ENCODE data around the gene RHBDL1. TPM values are rescaled to one million over a fixed set of nuclear protein-coding genes. Genes with fewer than 3 reads are reported as not detected.

Gene RHBDL1
- total and polyA plus RNA-seq, 9 of the 15 experiments (the other 6 are each of a cell fraction or from before 2014, with no cell fraction given), result 0.03 to 5.6 (median 1.3) TPM; not detected in 1

- TF ChIP-seq USF2 (CRISPR knock-in tag; IDR thresholded peaks at IDR 0.05) (peak; percentile 49), MLX (CRISPR knock-in tag; conservative IDR thresholded peaks at IDR 0.05) (no peak), MYNN (IDR thresholded peaks at IDR 0.05) (peak; percentile 40; the same call in 1 of the 2 replicates), MYNN (CRISPR knock-in tag; IDR thresholded peaks at IDR 0.05) (no peak), HEY1 (CRISPR knock-in tag; IDR thresholded peaks at IDR 0.05; ENCODE audit: borderline replicate concordance) (no peak), ESRRA (IDR thresholded peaks at IDR 0.05; ENCODE audit: borderline replicate concordance, low read depth) (peak; percentile 94), ZNF778 (CRISPR knock-in tag; IDR thresholded peaks at IDR 0.05) (no peak), ZZZ3 (IDR thresholded peaks at IDR 0.05) (no peak), FIP1L1 (IDR thresholded peaks at IDR 0.05; ENCODE audit: low read depth, low read length, poor library complexity, severe bottlenecking) (peak; percentile 79), HNRNPK (IDR thresholded peaks at IDR 0.05; ENCODE audit: low read depth, low read length, poor library complexity, severe bottlenecking) (no peak), ZBTB7A (IDR thresholded peaks at IDR 0.05; ENCODE audit: borderline replicate concordance, control insufficient read depth, low read depth, low read length) (no peak; the same call in 1 of the 2 replicates), EHMT2 (IDR thresholded peaks at IDR 0.05) (no peak), NFE2 (IDR thresholded peaks at IDR 0.05; ENCODE audit: low read depth) (no peak), ZNF224 (CRISPR knock-in tag; IDR thresholded peaks at IDR 0.05) (no peak), L3MBTL2 (IDR thresholded peaks at IDR 0.05) (peak; percentile 9), ETV5 (CRISPR knock-in tag; IDR thresholded peaks at IDR 0.05; ENCODE audit: low read depth) (peak; percentile 63; the same call in 1 of the 2 replicates), STAT5B (CRISPR knock-in tag; IDR thresholded peaks at IDR 0.05) (no peak), SMAD1 (IDR thresholded peaks at IDR 0.05; ENCODE audit: low read depth, low read length, partially characterized antibody) (no peak), ZNF165 (CRISPR knock-in tag; IDR thresholded peaks at IDR 0.05; ENCODE audit: borderline replicate concordance) (no peak), ERF (CRISPR knock-in tag; IDR thresholded peaks at IDR 0.05) (0 out of 2 replicates have a peak, but pooled peaks have one; percentile 35), HIVEP1 (CRISPR knock-in tag; IDR thresholded peaks at IDR 0.05) (no peak), ZSCAN29 (IDR thresholded peaks at IDR 0.05) (no peak), POLR3G (IDR thresholded peaks at IDR 0.05; ENCODE audit: extremely low read depth, insufficient read length, insufficient replicate concordance) (no peak), MAFG (tag; conservative IDR thresholded peaks at IDR 0.05) (no peak)
- TF ChIP-seq, protein P1, sequence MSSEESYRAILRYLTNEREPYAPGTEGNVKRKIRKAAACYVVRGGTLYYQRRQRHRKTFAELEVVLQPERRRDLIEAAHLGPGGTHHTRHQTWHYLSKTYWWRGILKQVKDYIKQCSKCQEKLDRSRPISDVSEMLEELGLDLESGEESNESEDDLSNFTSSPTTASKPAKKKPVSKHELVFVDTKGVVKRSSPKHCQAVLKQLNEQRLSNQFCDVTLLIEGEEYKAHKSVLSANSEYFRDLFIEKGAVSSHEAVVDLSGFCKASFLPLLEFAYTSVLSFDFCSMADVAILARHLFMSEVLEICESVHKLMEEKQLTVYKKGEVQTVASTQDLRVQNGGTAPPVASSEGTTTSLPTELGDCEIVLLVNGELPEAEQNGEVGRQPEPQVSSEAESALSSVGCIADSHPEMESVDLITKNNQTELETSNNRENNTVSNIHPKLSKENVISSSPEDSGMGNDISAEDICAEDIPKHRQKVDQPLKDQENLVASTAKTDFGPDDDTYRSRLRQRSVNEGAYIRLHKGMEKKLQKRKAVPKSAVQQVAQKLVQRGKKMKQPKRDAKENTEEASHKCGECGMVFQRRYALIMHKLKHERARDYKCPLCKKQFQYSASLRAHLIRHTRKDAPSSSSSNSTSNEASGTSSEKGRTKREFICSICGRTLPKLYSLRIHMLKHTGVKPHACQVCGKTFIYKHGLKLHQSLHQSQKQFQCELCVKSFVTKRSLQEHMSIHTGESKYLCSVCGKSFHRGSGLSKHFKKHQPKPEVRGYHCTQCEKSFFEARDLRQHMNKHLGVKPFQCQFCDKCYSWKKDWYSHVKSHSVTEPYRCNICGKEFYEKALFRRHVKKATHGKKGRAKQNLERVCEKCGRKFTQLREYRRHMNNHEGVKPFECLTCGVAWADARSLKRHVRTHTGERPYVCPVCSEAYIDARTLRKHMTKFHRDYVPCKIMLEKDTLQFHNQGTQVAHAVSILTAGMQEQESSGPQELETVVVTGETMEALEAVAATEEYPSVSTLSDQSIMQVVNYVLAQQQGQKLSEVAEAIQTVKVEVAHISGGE (CRISPR knock-in tag; IDR thresholded peaks at IDR 0.05), result peak in 1 of 3 experiments; percentile 4; a peak in 1 of 6 replicates
Observed at GRCh38 chr16:727291-727977, 52.0 kb downstream of the RHBDL1 start (continued).

Measured in K562 (cell line).